Fibroblast of the aortic adventitia (primary cell): Measurements from ENCODE around the gene RIIAD1. TPM values are rescaled to one million over a fixed set of nuclear protein-coding genes. Genes with fewer than 3 reads are reported as not detected.

Experiments used
- DNase-seq: peaks from one replicate; pipeline ENCODE4 v3.0.0-alpha.2; 2010; ENCODE audit warnings: low read depth
- H3K4me3 ChIP-seq: 2 replicates; pipeline ENCODE4 v1.5.1; 2011; ENCODE audit warnings: low read depth, mild to moderate bottlenecking, control low read depth, low read length, moderate library complexity
- CTCF ChIP-seq: IDR thresholded peaks from 2 replicates; pipeline ENCODE4 v1.5.1; 2011; ENCODE audit warnings: mild to moderate bottlenecking, low read length, control low read depth, inconsistent platforms; ENCODE audit not compliant: insufficient read depth
- total RNA-seq: library from RNA; depleted of rRNA; stranded (reverse); fragments of >200 nt; gene quantifications from 2 replicates; pipeline ENCODE4 v1.2.3, GENCODE V29; 2012; ENCODE audit warnings: low replicate concordance

The RIIAD1 gene
- total RNA-seq, 1 donor = not detected

- H3K4me3 ChIP-seq = no peak overlapping the region
- no peak for DNase-seq
- TF ChIP-seq CTCF = no peak
Observed at GRCh38 chr1:151715726-151716404, 5.5 kb upstream of the RIIAD1 start.

GRCh38 chr1:151716405-151716762, 4.9 kb upstream of the RIIAD1 start:
- no peak for TF ChIP-seq CTCF
- no peak overlapping the region for H3K4me3 ChIP-seq
- no peak for DNase-seq

GRCh38 chr1:151716771-151717631, 4.3 kb upstream of the RIIAD1 start, which contains the start of gene CELF3:
TSS of gene CELF3 (minus strand) at chr1:151716803. CDS start at chr1:151716020, 783 bp downstream.
- peak; percentile 21 for DNase-seq
- TF ChIP-seq CTCF = no peak
- no peak within 1 kb of the TSS for H3K4me3 ChIP-seq

GRCh38 chr1:151718011-151718431, 3.3 kb upstream of the RIIAD1 start:
- H3K4me3 ChIP-seq = no peak overlapping the region
- DNase-seq = peak; percentile 14
- no peak for TF ChIP-seq CTCF

- no peak for TF ChIP-seq CTCF
- DNase-seq = no peak
- H3K4me3 ChIP-seq = no peak overlapping the region
Observed at GRCh38 chr1:151718666-151719065, 2.7 kb upstream of the RIIAD1 start.

GRCh38 chr1:151720125-151720524, 1.2 kb upstream of the RIIAD1 start:
- no peak for TF ChIP-seq CTCF
- DNase-seq = no peak
- H3K4me3 ChIP-seq = no peak overlapping the region
